Naive B cell (primary cell): ENCODE measurements around the gene HOXD12. TPM values are rescaled to one million over a fixed set of nuclear protein-coding genes. Genes with fewer than 3 reads are reported as not detected.
A peak's percentile ranks its signal among the peaks of the same experiment; 100 is the strongest.

Source experiments
- ATAC-seq, 2 donors: fragments of 150-1000 bp; cut with Tn5 transposase; 2 replicates each; pipeline ENCODE4 v1.10.0; 2021; ENCODE audit warnings: low read depth in 2 of 2, mild to moderate bottlenecking in 2 of 2, moderate library complexity in 2 of 2
- DNase-seq: peaks from one replicate; pipeline ENCODE4 v3.0.0; 2022
- H3K27ac Mint-ChIP-seq, 6 donors: one replicate each; pipeline ENCODE4 v1.8.0; 2020 to 2022; ENCODE audit warnings: mild to moderate bottlenecking in 6 of 6, mixed read lengths in 6 of 6, moderate library complexity in 5 of 6, inconsistent platforms in 2 of 6
- H3K27me3 Mint-ChIP-seq, 3 donors: one replicate each; pipeline ENCODE4 v1.8.0; 2021 to 2022; ENCODE audit warnings: mixed read lengths in 3 of 3, mild to moderate bottlenecking in 1 of 3
- H3K36me3 Mint-ChIP-seq, 2 donors: one replicate each; pipeline ENCODE4 v1.8.0; 2020 to 2022; ENCODE audit warnings: mixed read lengths in 2 of 2, inconsistent platforms in 1 of 2, mild to moderate bottlenecking in 1 of 2
- H3K4me1 Mint-ChIP-seq, 3 donors: one replicate each; pipeline ENCODE4 v1.8.0; 2020 to 2022; ENCODE audit warnings: mixed read lengths in 3 of 3, inconsistent platforms in 1 of 3, mild to moderate bottlenecking in 1 of 3, moderate library complexity in 1 of 3
- H3K4me3 Mint-ChIP-seq, 8 donors: one replicate each; pipeline ENCODE4 v1.8.0; 2020 to 2022; ENCODE audit warnings: mild to moderate bottlenecking in 8 of 8, mixed read lengths in 8 of 8, moderate library complexity in 8 of 8, inconsistent platforms in 2 of 8
- H3K9me3 Mint-ChIP-seq, 7 donors: one replicate each; pipeline ENCODE4 v1.8.0; 2020 to 2022; ENCODE audit warnings: mixed read lengths in 7 of 7, mild to moderate bottlenecking in 5 of 7, inconsistent platforms in 2 of 7, moderate library complexity in 1 of 7
- polyA plus RNA-seq, 6 donors: library from polyadenylated mRNA; unstranded; fragments of 300-500 nt; fragmentation: Illumina TruSeq; gene quantifications; one replicate each; pipeline ENCODE4 v1.2.3, GENCODE V29; 2021; ENCODE audit warnings: low read depth in 6 of 6

The HOXD12 gene
- polyA plus RNA-seq, 6 donors from 2014 or later, result not detected

DNA sequence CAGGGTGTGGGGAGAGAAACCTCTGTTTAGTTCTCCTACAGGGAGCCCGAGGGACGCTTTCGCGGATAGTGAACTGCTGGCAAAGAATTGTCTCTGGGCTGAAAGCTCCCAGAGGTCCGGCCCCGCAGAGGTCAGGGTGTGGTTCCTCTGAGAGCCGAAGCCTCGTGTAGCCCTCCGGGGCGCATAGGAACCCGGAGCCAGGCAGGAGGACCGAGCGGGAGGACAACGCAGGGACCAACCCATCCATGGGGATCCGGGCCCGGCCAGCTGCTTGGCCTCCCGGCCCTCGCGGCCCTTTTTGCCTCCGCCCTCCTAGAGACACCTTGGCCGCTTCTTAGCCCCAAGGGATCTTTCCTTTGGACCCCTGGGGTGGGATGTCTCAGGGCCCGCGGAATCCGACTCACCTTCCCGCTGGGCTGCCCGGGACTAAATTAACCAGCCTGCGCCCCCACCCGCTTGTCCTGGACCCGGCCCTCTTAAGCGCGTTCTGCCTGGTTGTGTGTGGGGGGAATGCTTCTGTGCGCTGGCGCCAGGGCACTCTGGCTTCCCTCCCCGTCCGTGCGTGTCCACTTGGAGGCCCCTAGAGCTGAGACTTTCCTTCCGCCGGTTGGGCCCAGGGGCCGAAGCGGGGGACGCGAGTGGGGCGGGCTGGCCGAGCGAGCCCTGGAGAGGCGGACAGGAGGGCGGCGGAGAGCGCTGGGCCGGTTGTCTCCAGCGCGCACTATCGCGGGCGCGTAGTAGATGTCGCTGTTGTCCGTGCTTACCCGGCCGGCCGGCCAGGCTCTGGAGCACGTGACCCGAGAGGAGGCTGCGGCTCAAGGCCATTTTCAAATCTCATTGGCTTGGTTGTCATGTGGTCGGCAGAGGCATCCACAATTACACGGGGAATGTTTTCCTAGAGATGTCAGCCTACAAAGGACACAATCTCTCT, 16.6 kb downstream of the HOXD12 start, which contains the start of gene HOXD10:
TSS of gene HOXD10 (plus strand) at position 896 of the 931 bp plus-strand sequence. CDS start 56 bp downstream, outside the sequence.
- H3K36me3 Mint-ChIP-seq, result peaks cover 5 to 22% of the 10 kb centered on the region in 2 donors
- DNase-seq (no peak), ATAC-seq (no peak)
- peaks cover 83 to 89% (median 89%) of the 10 kb centered on the region in 3 donors for H3K27me3 Mint-ChIP-seq
- H3K9me3 Mint-ChIP-seq, result peaks cover 0 to 31% (median 4%) of the 10 kb centered on the region in 7 donors
- peak within 1 kb of the TSS in 3 of 6 donors; percentile 59 to 82 (median 73) for H3K27ac Mint-ChIP-seq
- H3K4me3 Mint-ChIP-seq, result peak within 1 kb of the TSS in 3 of 8 donors; percentile 49 to 65 (median 52)
- peaks cover 4 to 14% (median 7%) of the 10 kb centered on the region in 3 donors for H3K4me1 Mint-ChIP-seq

DNA sequence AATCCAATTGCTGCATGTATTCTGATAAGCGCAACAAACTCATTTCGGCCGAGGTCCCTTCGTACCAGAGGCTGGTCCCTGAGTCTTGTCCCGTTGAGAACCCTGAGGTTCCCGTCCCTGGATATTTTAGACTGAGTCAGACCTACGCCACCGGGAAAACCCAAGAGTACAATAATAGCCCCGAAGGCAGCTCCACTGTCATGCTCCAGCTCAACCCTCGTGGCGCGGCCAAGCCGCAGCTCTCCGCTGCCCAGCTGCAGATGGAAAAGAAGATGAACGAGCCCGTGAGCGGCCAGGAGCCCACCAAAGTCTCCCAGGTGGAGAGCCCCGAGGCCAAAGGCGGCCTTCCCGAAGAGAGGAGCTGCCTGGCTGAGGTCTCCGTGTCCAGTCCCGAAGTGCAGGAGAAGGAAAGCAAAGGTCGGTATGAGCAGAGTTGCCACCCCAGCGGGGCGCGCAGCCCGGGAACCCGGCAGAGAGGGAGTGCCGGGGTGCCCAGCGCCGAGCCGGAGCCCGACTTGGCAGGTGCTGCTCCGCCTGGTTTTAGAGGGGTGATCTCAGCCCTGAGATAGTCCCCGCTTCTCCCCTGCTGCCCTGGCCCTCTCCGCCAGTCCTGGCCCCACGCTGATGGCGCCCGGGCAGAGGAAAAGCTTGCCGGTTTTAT, 17.7 kb downstream of the HOXD12 start:
- peaks cover 4 to 14% (median 4%) of the 10 kb centered on the region in 3 donors for H3K4me1 Mint-ChIP-seq
- peaks cover 5 to 22% of the 10 kb centered on the region in 2 donors for H3K36me3 Mint-ChIP-seq
- peaks cover 76 to 81% (median 78%) of the 10 kb centered on the region in 3 donors for H3K27me3 Mint-ChIP-seq
- H3K4me3 Mint-ChIP-seq, result peak overlapping the region in 3 of 8 donors; percentile 36 to 52 (median 40)
- ATAC-seq, result no peak
- peaks cover 0 to 30% (median 4%) of the 10 kb centered on the region in 7 donors for H3K9me3 Mint-ChIP-seq
- DNase-seq, result no peak
- H3K27ac Mint-ChIP-seq, result peak overlapping the region in 3 of 6 donors; percentile 9 to 82 (median 73)

DNA sequence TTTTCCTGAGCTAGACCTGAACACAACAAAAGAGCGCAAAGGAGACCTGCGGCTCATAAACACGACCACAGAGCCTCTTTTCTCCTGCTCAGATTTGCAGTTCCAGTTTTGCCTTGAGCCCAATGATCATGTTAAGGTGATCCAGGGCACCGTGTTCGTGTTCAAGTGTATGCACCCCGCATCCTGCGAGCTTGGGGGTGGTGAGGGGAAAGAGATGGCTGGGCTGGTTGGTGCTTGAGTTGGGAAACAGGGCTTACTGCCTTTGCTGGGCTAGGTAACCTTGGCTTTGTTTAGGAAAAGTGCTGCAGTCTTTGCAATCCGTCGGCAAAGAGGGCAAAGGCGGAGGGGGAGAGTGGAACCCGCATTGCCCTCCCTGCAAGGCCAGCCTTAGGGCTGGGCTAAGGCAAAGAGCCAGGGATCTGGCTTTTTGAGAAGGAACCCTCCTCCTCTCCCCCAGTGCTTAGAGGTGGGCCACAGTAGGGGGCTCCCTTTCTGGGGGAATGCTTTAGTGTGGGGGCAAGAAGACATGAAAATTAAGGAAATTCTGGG, 18.3 kb downstream of the HOXD12 start:
- peaks cover 5 to 22% of the 10 kb centered on the region in 2 donors for H3K36me3 Mint-ChIP-seq
- H3K4me3 Mint-ChIP-seq, result peak overlapping the region in 2 of 8 donors; percentile 5 to 64
- H3K4me1 Mint-ChIP-seq, result peaks cover 4 to 14% (median 6%) of the 10 kb centered on the region in 3 donors
- peak overlapping the region in 2 of 6 donors; percentile 9 to 83 for H3K27ac Mint-ChIP-seq
- no peak for ATAC-seq
- peaks cover 72 to 75% (median 75%) of the 10 kb centered on the region in 3 donors for H3K27me3 Mint-ChIP-seq
- H3K9me3 Mint-ChIP-seq, result peaks cover 0 to 30% (median 4%) of the 10 kb centered on the region in 7 donors
- no peak for DNase-seq

- peaks cover 6 to 14% (median 12%) of the 10 kb centered on the region in 3 donors for H3K4me1 Mint-ChIP-seq
- no peak for DNase-seq
- H3K27ac Mint-ChIP-seq, result peak overlapping the region in 3 of 6 donors; percentile 1 to 90 (median 66)
- H3K9me3 Mint-ChIP-seq, result peaks cover 0 to 28% (median 4%) of the 10 kb centered on the region in 7 donors
- peaks cover 5 to 22% of the 10 kb centered on the region in 2 donors for H3K36me3 Mint-ChIP-seq
- H3K4me3 Mint-ChIP-seq, result peak overlapping the region in 3 of 8 donors; percentile 42 to 64 (median 45)
- no peak for ATAC-seq
- peaks cover 71 to 76% (median 73%) of the 10 kb centered on the region in 3 donors for H3K27me3 Mint-ChIP-seq
These were observed 19.2 kb downstream of the HOXD12 start for GRCh38 chr2:176118601-176119339.

GRCh38 chr2:176120364-176121189, 21.0 kb downstream of the HOXD12 start:
- DNase-seq (no peak), ATAC-seq (no peak)
- H3K4me1 Mint-ChIP-seq, result peaks cover 8 to 15% (median 14%) of the 10 kb centered on the region in 3 donors
- peak overlapping the region in 3 of 6 donors; percentile 12 to 91 (median 82) for H3K27ac Mint-ChIP-seq
- H3K4me3 Mint-ChIP-seq, result peak overlapping the region in 5 of 8 donors; percentile 9 to 76 (median 25)
- H3K36me3 Mint-ChIP-seq, result peaks cover 5 to 22% of the 10 kb centered on the region in 2 donors
- peaks cover 74 to 84% (median 79%) of the 10 kb centered on the region in 3 donors for H3K27me3 Mint-ChIP-seq
- H3K9me3 Mint-ChIP-seq, result peaks cover 0 to 28% (median 7%) of the 10 kb centered on the region in 7 donors

- no peak for ATAC-seq
- H3K27me3 Mint-ChIP-seq, result peaks cover 72 to 81% (median 74%) of the 10 kb centered on the region in 3 donors
- H3K27ac Mint-ChIP-seq, result peak overlapping the region in 2 of 6 donors; percentile 49 to 91
- peaks cover 0 to 28% (median 7%) of the 10 kb centered on the region in 7 donors for H3K9me3 Mint-ChIP-seq
- H3K4me3 Mint-ChIP-seq, result peak overlapping the region in 5 of 8 donors; percentile 20 to 47 (median 32)
- H3K4me1 Mint-ChIP-seq, result peaks cover 8 to 15% (median 11%) of the 10 kb centered on the region in 3 donors
- no peak for DNase-seq
- peaks cover 5 to 22% of the 10 kb centered on the region in 2 donors for H3K36me3 Mint-ChIP-seq
These were observed 21.8 kb downstream of the HOXD12 start for GRCh38 chr2:176121190-176122051.

GRCh38 chr2:176122052-176122682, 22.6 kb downstream of the HOXD12 start:
- Mint-ChIP-seq H3K9me3 (peaks cover 0 to 22% (median 3%) of the 10 kb centered on the region in 7 donors), H3K27me3 (peaks cover 72 to 80% (median 74%) of the 10 kb centered on the region in 3 donors), H3K36me3 (peaks cover 0 to 16% of the 10 kb centered on the region in 2 donors), H3K4me3 (peak overlapping the region in 6 of 8 donors; percentile 54 to 87 (median 80)), H3K27ac (peak overlapping the region in 2 of 6 donors; percentile 60 to 82), H3K4me1 (peaks cover 5 to 15% (median 11%) of the 10 kb centered on the region in 3 donors)
- no peak for DNase-seq
- no peak for ATAC-seq

GRCh38 chr2:176122683-176123410, 23.3 kb downstream of the HOXD12 start, which contains the start of gene HOXD9:
Gene HOXD9 (plus strand): TSS chr2:176122719. CDS start chr2:176122769, 50 bp downstream.
- Mint-ChIP-seq H3K27me3 (peaks cover 74 to 78% (median 74%) of the 10 kb centered on the region in 3 donors), H3K27ac (peak within 1 kb of the TSS in 3 of 6 donors; percentile 33 to 94 (median 60)), H3K4me1 (peaks cover 6 to 15% (median 14%) of the 10 kb centered on the region in 3 donors), H3K4me3 (peak within 1 kb of the TSS; percentile 54 to 87 (median 76)), H3K9me3 (peaks cover 0 to 21% (median 3%) of the 10 kb centered on the region in 7 donors), H3K36me3 (peaks cover 0 to 13% of the 10 kb centered on the region in 2 donors)
- DNase-seq (no peak), ATAC-seq (peak; percentile 23 to 41)

- Mint-ChIP-seq H3K9me3 (peaks cover 0 to 18% (median 3%) of the 10 kb centered on the region in 7 donors), H3K36me3 (peaks cover 0 to 6% of the 10 kb centered on the region in 2 donors), H3K27ac (peak overlapping the region in 4 of 6 donors; percentile 33 to 94 (median 56)), H3K27me3 (peaks cover 73 to 78% (median 74%) of the 10 kb centered on the region in 3 donors), H3K4me3 (peak overlapping the region; percentile 48 to 78 (median 68)), H3K4me1 (peaks cover 10 to 21% (median 18%) of the 10 kb centered on the region in 3 donors)
- ATAC-seq (no peak), DNase-seq (no peak)
These were observed 24.0 kb downstream of the HOXD12 start for GRCh38 chr2:176123411-176124109.
